Islet of Langerhans (tissue), 1 donor: ENCODE measurements around the gene OR52A1.
"Not testable (repeated sequence)": the region's sequence is repeated elsewhere in the genome, so short reads cannot be mapped to it uniquely, and the experiment has no call there.

Experiments
- FAIRE-seq: peaks from one replicate; lab custom pipeline; 2011; peaks lifted over from hg19 to GRCh38; lab: Jason Lieb, UNC

Gene OR52A1

GRCh38 chr11:5154657-5155056 lies at the start of gene OR52A1:
Gene OR52A1 (minus strand): TSS chr11:5154757. CDS start chr11:5152369, 2,388 bp downstream.
- FAIRE-seq, result no peak

GRCh38 chr11:5203366-5203765 lies 48.8 kb upstream of the OR52A1 start:
- FAIRE-seq, result no peak

GRCh38 chr11:5200582-5200981 lies 46.0 kb upstream of the OR52A1 start, which contains the start of gene OR51V1:
Gene OR51V1 (minus strand): TSS chr11:5200682. CDS start chr11:5200682, 0 bp downstream.
- FAIRE-seq, result no peak

GRCh38 chr11:5198285-5198684 lies 43.7 kb upstream of the OR52A1 start:
- FAIRE-seq, result no peak

- no peak for FAIRE-seq
Measured at GRCh38 chr11:5197536-5197935, 43.0 kb upstream of the OR52A1 start.

GRCh38 chr11:5196731-5197130 lies 42.2 kb upstream of the OR52A1 start:
- no peak for FAIRE-seq

GRCh38 chr11:5196067-5196466 lies 41.5 kb upstream of the OR52A1 start:
- FAIRE-seq, result no peak

GRCh38 chr11:5192738-5193137 lies 38.2 kb upstream of the OR52A1 start:
- no peak for FAIRE-seq

GRCh38 chr11:5188201-5188600 lies 33.6 kb upstream of the OR52A1 start:
- no peak for FAIRE-seq

GRCh38 chr11:5178046-5178837 lies 23.7 kb upstream of the OR52A1 start:
- FAIRE-seq, result no peak

GRCh38 chr11:5174934-5175333 lies 20.4 kb upstream of the OR52A1 start:
- FAIRE-seq, result no peak

GRCh38 chr11:5171856-5172255 lies 17.3 kb upstream of the OR52A1 start:
- no peak for FAIRE-seq

GRCh38 chr11:5165898-5166297 lies 11.3 kb upstream of the OR52A1 start:
- not testable (repeated sequence) for FAIRE-seq

- not testable (repeated sequence) for FAIRE-seq
Measured at GRCh38 chr11:5164807-5165206, 10.2 kb upstream of the OR52A1 start.

- FAIRE-seq, result not testable (repeated sequence)
Measured at GRCh38 chr11:5161045-5161444, 6.5 kb upstream of the OR52A1 start.

- not testable (repeated sequence) for FAIRE-seq
Measured at GRCh38 chr11:5160217-5160616, 5.7 kb upstream of the OR52A1 start.

GRCh38 chr11:5159806-5160205 lies 5.2 kb upstream of the OR52A1 start:
- FAIRE-seq, result peak; percentile 24

GRCh38 chr11:5153574-5154431 lies 754 bp downstream of the OR52A1 start:
- no peak for FAIRE-seq

- no peak for FAIRE-seq
Measured at GRCh38 chr11:5151713-5152153, 2.8 kb downstream of the OR52A1 start.

- not testable (repeated sequence) for FAIRE-seq
Measured at GRCh38 chr11:5144206-5144605, 10.4 kb downstream of the OR52A1 start.

- FAIRE-seq, result no peak
Measured at GRCh38 chr11:5137996-5138395, 16.6 kb downstream of the OR52A1 start, which contains the start of gene OR52A5. Gene OR52A5 (minus strand): TSS chr11:5138356. CDS start chr11:5132642, 5,714 bp downstream.

- FAIRE-seq, result no peak
Measured at GRCh38 chr11:5137014-5137413, 17.5 kb downstream of the OR52A1 start.

GRCh38 chr11:5136261-5136660 lies 18.3 kb downstream of the OR52A1 start:
- FAIRE-seq, result no peak
